Activated naive CD4-positive, alpha-beta T cell treated with anti-CD3 and anti-CD28 coated beads, Interleukin-2, amount 10 ng/mL, durations not matched to agents 5 hours and 36 hours (primary cell): ENCODE data around the gene PLEK2. TPM values are rescaled to one million over a fixed set of nuclear protein-coding genes. Genes with fewer than 3 reads are reported as not detected.

Source experiments
- microRNA-seq: library from miRNA; unstranded; fragments of <30 nt; microRNA quantifications from one replicate; pipeline ENCODE4 v1.2.0, GENCODE V29; 2022; ENCODE audit warnings: borderline microRNAs expressed, borderline replicate concordance
- total RNA-seq, 2 experiments: library from RNA; stranded (reverse); gene quantifications; one replicate each; pipeline ENCODE4 v1.2.3, GENCODE V29; 2021

PLEK2 gene
- under 1 TPM; 0.40 to 0.63 TPM for total RNA-seq

DNA sequence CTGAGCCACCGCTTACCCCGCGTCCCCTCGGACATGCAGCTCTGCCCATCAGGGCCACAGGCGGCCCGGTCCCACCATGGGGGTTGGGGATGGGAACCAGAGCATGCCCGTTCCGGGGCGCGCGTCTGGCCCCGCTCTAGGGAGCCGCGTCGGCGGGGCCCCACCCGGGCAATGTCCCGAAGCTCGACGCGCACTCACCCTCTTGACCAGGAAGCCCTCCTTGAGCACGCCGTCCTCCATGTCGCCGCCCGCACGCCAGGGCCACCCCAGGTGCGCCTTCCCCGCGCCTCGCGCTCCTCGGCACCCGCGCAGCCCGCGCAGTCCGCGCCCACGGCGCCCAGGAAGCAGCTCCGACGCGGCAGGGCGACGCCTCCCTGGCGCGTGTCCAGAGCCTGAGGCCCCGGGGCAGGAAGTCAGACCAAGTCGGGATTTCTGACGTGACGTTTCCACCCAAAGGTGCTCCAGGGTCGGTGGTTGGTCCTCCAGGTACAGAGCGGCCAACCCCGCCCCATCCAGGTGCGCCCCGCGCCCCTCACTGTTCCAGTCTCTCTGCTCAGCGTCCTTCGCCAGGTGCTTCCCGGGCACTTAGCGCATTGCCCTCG lies at the start of gene PLEK2:
Gene PLEK2 (minus strand): TSS at position 346 of the 602 bp plus-strand sequence. CDS start 106 bp downstream, at position 240.

GRCh38 chr14:67359775-67360469 lies 52.0 kb downstream of the PLEK2 start, which contains the start of the genes ATP6V1D and EIF2S1:
Gene ATP6V1D (minus strand): TSS chr14:67359804. CDS start chr14:67359698, 106 bp downstream.
Gene EIF2S1 (plus strand): TSS chr14:67360328. CDS start chr14:67364768, 4,440 bp downstream.

Small RNAs within 50 kb of the gene (microRNA-seq; reads per million reads assigned to microRNA genes)
- gene MIR5694, result not detected

Other genes with a start within 250 kb of the PLEK2 start
- not detected for gene GARIN2, start 222.7 kb downstream of the PLEK2 start, total RNA-seq
- gene PALS1, start 170.7 kb downstream of the PLEK2 start, total RNA-seq, result 1 to 10 TPM; 7.2 to 7.9 TPM
- 10 to 100 TPM; 38.1 to 42.8 TPM for gene ATP6V1D, start 52.4 kb downstream of the PLEK2 start, total RNA-seq
- gene EIF2S1, start 51.8 kb downstream of the PLEK2 start, total RNA-seq, result 10 to 100 TPM; 91.2 to 98.6 TPM
- gene TMEM229B, start 76.6 kb upstream of the PLEK2 start, total RNA-seq, result 10 to 100 TPM; 12.2 to 15.2 TPM
- gene PLEKHH1, start 121.1 kb upstream of the PLEK2 start, total RNA-seq, result under 1 TPM; 0.53 to 0.77 TPM
- 10 to 100 TPM; 18.0 to 18.6 TPM for gene PIGH, start 188.1 kb upstream of the PLEK2 start, total RNA-seq
- 1 to 10 TPM; 1.2 to 1.4 TPM for gene ARG2, start 207.8 kb upstream of the PLEK2 start, total RNA-seq